Psoas muscle (tissue), 8 donors: ENCODE measurements around the gene LZTS2. TPM values are rescaled to one million over a fixed set of nuclear protein-coding genes. Genes with fewer than 3 reads are reported as not detected.

ENCODE experiments used
- ATAC-seq, 4 donors: fragments of 200-7000 bp; cut with Tn5 transposase; one replicate each; pipeline ENCODE4 v1.9.1; 2020; ENCODE audit warnings: moderate library complexity in 3 of 4, mild to moderate bottlenecking in 2 of 4
- DNase-seq, 2 donors: peaks; one replicate each; pipeline ENCODE4 v3.0.0-alpha.2; 2020
- H3K27ac ChIP-seq: fragments of 200-600 bp; one replicate; pipeline ENCODE4 v1.8.0; 2022
- H3K27me3 ChIP-seq, 3 donors: fragments of 200-600 bp in 1 of 3; one replicate each; pipeline versions ENCODE4 v1.6.1 to v1.8.0; 2013 to 2022; ENCODE audit warnings: low read length in 2 of 3, mild to moderate bottlenecking in 2 of 3, moderate library complexity in 1 of 3; ENCODE audit not compliant: insufficient read depth in 3 of 3
- H3K36me3 ChIP-seq, 2 donors: fragments of 200-600 bp in 1 of 2; one replicate each; pipeline versions ENCODE4 v1.6.1 to v1.8.0; 2013 to 2022; ENCODE audit warnings: low read depth in 1 of 2, mild to moderate bottlenecking in 1 of 2, moderate library complexity in 1 of 2; ENCODE audit not compliant: insufficient read depth in 1 of 2
- H3K4me1 ChIP-seq: fragments of 200-600 bp; one replicate; pipeline ENCODE4 v1.8.0; 2022
- H3K4me3 ChIP-seq: fragments of 200-600 bp; one replicate; pipeline ENCODE4 v1.8.0; 2022; ENCODE audit warnings: mild to moderate bottlenecking
- H3K9me3 ChIP-seq: fragments of 200-600 bp; one replicate; pipeline ENCODE4 v1.8.0; 2022
- CTCF ChIP-seq: fragments of 200-600 bp; IDR thresholded peaks from one replicate; pipeline ENCODE4 v1.8.0; 2022; ENCODE audit warnings: antibody characterized with exemption
- WGBS, 3 donors: extraction: QIAGEN DNeasy Blood & Tissue Kit; methylation state at CpG; one replicate each; pipeline versions ENCODE4 v1.1.6 to v1.1.7; 2013; 5-methylcytosine and 5-hydroxymethylcytosine counted together
- intact Hi-C, 2 donors: fragments of 100-400 bp; cut with DNase I; formaldehyde crosslinking; loops; one replicate each; pipeline versions ENCODE4 v1.11.0 to v1.14.2; 2022
- polyA plus RNA-seq, 3 donors: library from polyadenylated mRNA; stranded (reverse); fragments of 200-250 nt; gene quantifications; one replicate each; pipeline ENCODE4 v1.2.3, GENCODE V29; 2013
- total RNA-seq, 4 donors: library from RNA; stranded (reverse); fragmentation: NEBNext Ultra II Directional in 2 of 4; extraction: Animal tissue kit (Norgen Biotek cat#: 25700) in 2 of 4; gene quantifications; one replicate each; pipeline versions ENCODE4 v1.2.1 to v1.2.4, GENCODE V29; 2021 to 2023
- donor health status: healthy with polysubstance abuse.
- donor health status: DM: no; HTN: no; CAD: no; lungs with moderate emphysema.
- donor health status: Bipolar disorder and iron deficiency.
- donor health status: healthy.
- donor health status: DM: yes; HTN: yes; CAD: no.
- donor health status: DM: no; HTN: no; CAD: no.
- donor health status: DM: no; HTN: no; CAD: no.
- donor health status: DM: yes; HTN: yes; CAD: no.

The LZTS2 gene
- total and polyA plus RNA-seq, 7 donors = 19.0 to 66.0 (median 24.6) TPM

GRCh38 chr10:100980711-100981110 is 18.9 kb upstream of the LZTS2 start:
- peak in 1 of 2 donors; percentile 32 for DNase-seq
- no peaks in the 10 kb centered on the region for H3K27me3 ChIP-seq
- H3K27ac ChIP-seq = no peak overlapping the region
- no peak overlapping the region for H3K4me3 ChIP-seq
- intact Hi-C loops = no loop called here
- H3K9me3 ChIP-seq = no peaks in the 10 kb centered on the region
- no peaks in the 10 kb centered on the region for H3K4me1 ChIP-seq
- peaks cover 0 to 72% of the 10 kb centered on the region in 2 donors for H3K36me3 ChIP-seq
- TF ChIP-seq CTCF = no peak
- 87 to 95% (median 93%) methylated on average over 7 of the region's 7 CpGs for whole genome bisulfite sequencing, 3 donors
- no peak for ATAC-seq

GRCh38 chr10:100981178-100981772 is 18.3 kb upstream of the LZTS2 start:
- ATAC-seq = no peak
- Histone ChIP-seq H3K36me3 (peaks cover 0 to 76% of the 10 kb centered on the region in 2 donors), H3K9me3 (no peaks in the 10 kb centered on the region), H3K4me1 (peaks cover 2% of the 10 kb centered on the region), H3K4me3 (no peak overlapping the region), H3K27me3 (no peaks in the 10 kb centered on the region), H3K27ac (no peak overlapping the region)
- no peak for DNase-seq
- intact Hi-C loops = no loop called here
- 83 to 88% (median 84%) methylated on average over 5 of the region's 5 CpGs for WGBS, 3 donors
- TF ChIP-seq CTCF = no peak

GRCh38 chr10:100982916-100983830 is 16.4 kb upstream of the LZTS2 start:
- 78 to 84% (median 80%) methylated on average over 24 of the region's 24 CpGs for WGBS, 3 donors
- DNase-seq = peak in 1 of 2 donors; percentile 42
- H3K9me3 ChIP-seq = no peaks in the 10 kb centered on the region
- peaks cover 11% of the 10 kb centered on the region for H3K4me1 ChIP-seq
- no peak for ATAC-seq
- no peaks in the 10 kb centered on the region for H3K27me3 ChIP-seq
- peaks cover 0 to 77% of the 10 kb centered on the region in 2 donors for H3K36me3 ChIP-seq
- TF ChIP-seq CTCF = no peak
- intact Hi-C loops = no loop called here
- no peak overlapping the region for H3K4me3 ChIP-seq
- no peak overlapping the region for H3K27ac ChIP-seq

GRCh38 chr10:100983868-100984671 is 15.5 kb upstream of the LZTS2 start:
- no peak for TF ChIP-seq CTCF
- WGBS, 3 donors = 68 to 81% (median 80%) methylated on average over 13 of the region's 13 CpGs
- peak in 1 of 2 donors; percentile 28 for DNase-seq

More at GRCh38 chr10:100983868-100984671, 15.5 kb upstream of the LZTS2 start:
- ATAC-seq = no peak
- H3K4me3 ChIP-seq = no peak overlapping the region
- H3K36me3 ChIP-seq = peaks cover 0 to 74% of the 10 kb centered on the region in 2 donors
- intact Hi-C loops = no loop called here
- peaks cover 20% of the 10 kb centered on the region for H3K4me1 ChIP-seq
- H3K27ac ChIP-seq = no peak overlapping the region
- H3K27me3 ChIP-seq = no peaks in the 10 kb centered on the region
- H3K9me3 ChIP-seq = no peaks in the 10 kb centered on the region
